Right atrium auricular region (tissue), 2 donors: ENCODE data around the gene KRT73. TPM values are rescaled to one million over a fixed set of nuclear protein-coding genes. Genes with fewer than 3 reads are reported as not detected.
A peak's percentile ranks its signal among the peaks of the same experiment; 100 is the strongest.

ENCODE experiments used
- DNase-seq: peaks from one replicate; pipeline ENCODE4 v3.0.0-alpha.2; 2019; ENCODE audit warnings: low spot score
- H3K27ac ChIP-seq, 2 donors: fragments of 200-600 bp; sonication (generic); 1 replicate in 1 of 2; 2 replicates in 1 of 2; pipeline ENCODE4 v1.5.1; 2016 to 2019
- H3K27me3 ChIP-seq, 2 donors: fragments of 200-600 bp; sonication (generic); one replicate each; pipeline versions ENCODE4 v1.5.1 to v1.6.0; 2017 to 2019
- H3K36me3 ChIP-seq: fragments of 200-600 bp; sonication (generic); one replicate; pipeline ENCODE4 v1.5.1; 2016
- H3K4me1 ChIP-seq, 2 donors: fragments of 200-600 bp; sonication (generic); one replicate each; pipeline versions ENCODE4 v1.5.1 to v1.6.0; 2017 to 2019
- H3K4me3 ChIP-seq, 2 donors: fragments of 200-600 bp; sonication (generic); 1 replicate in 1 of 2; 2 replicates in 1 of 2; pipeline ENCODE4 v1.5.1; 2017 to 2019; ENCODE audit warnings: mild to moderate bottlenecking in 1 of 2, moderate library complexity in 1 of 2
- H3K9me3 ChIP-seq, 2 donors: fragments of 200-600 bp; sonication (generic); one replicate each; pipeline ENCODE4 v1.5.1; 2019
- CTCF ChIP-seq, 2 donors: fragments of 200-600 bp; sonication (generic); IDR thresholded peaks; one replicate each; pipeline ENCODE4 v1.5.1; 2019; ENCODE audit warnings: antibody characterized with exemption in 2 of 2
- total RNA-seq, 2 donors: library from RNA; depleted of rRNA; stranded (reverse); fragments of >200 nt; gene quantifications; one replicate each; pipeline ENCODE4 v1.1.0, GENCODE V29; 2016

The KRT73 gene
- total RNA-seq, 2 donors from 2014 or later: not detected

DNA sequence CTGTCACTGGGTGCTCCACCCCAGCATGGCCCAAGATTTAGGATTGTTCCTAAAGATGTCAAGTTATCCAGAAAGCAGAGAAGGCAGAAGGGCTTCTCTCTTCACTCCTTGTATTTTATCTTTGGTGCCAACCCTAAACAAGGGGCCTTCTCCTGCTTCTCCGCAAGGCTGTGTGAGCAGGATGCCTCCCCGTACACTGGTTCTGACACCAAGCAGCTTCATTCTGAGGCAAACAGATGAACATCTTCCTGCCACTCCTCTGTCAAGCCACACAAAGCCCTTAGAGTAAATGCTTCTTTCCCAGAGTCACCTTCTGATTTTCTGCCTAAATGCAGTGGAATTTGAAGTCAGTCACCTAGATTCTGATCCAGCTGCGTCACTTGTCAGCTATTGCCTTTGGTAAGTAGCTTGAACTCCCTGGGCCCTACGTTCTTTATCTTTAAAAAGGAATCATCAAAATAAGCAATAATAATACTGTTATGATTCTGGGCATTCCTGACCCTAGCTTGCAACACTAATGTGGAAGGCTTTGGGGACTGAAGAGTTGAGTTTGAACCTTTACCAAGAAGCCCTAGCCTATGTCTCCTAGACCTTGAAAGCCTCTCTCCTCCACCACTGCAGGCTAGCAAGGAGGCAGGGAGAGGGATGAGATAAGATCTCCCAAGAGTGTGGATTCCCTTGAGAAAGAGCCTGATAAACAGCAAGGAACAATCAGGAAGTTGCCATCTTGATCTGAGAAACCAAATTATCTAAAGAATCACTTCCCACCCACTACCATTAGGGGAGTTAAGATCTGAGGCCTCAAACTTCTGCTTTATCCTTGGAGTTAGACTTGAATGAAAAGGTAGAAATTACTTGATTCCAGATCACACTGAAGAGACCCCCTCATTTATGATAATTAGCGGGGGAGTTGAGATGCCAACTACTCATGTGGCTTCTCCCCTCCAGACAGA, 5.7 kb downstream of the KRT73 start:
- peaks cover 0 to 5% of the 10 kb centered on the region in 2 donors for H3K27me3 ChIP-seq
- peak; percentile 11 for DNase-seq
- TF ChIP-seq CTCF (IDR thresholded peaks at IDR 0.05): no peak
- H3K4me1 ChIP-seq: no peaks in the 10 kb centered on the region
- H3K4me3 ChIP-seq: no peak overlapping the region
- H3K9me3 ChIP-seq: no peaks in the 10 kb centered on the region
- H3K27ac ChIP-seq: no peak overlapping the region
- no peaks in the 10 kb centered on the region for H3K36me3 ChIP-seq

DNA sequence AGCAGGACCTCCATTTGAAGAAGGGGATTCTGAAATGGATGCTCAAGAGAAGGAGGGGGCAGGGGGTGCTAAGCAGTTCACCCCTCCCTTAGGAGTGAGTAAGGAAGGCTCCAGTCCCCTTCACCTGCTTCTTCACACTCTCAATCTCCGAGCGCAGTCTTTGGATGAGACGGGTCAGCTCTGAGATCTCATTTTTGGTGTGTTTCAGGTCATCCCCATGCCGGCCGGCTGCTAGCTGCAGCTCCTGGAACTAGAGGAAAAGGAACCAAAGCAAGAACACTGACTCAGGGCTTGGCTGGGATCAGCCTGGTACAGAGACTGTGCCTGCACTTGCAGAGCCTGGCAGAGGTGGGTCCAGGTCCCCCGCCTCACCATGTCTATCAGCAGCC, 7.3 kb downstream of the KRT73 start:
- Histone ChIP-seq H3K27ac (no peak overlapping the region), H3K36me3 (no peaks in the 10 kb centered on the region), H3K27me3 (peaks cover 0 to 5% of the 10 kb centered on the region in 2 donors), H3K4me1 (no peaks in the 10 kb centered on the region), H3K4me3 (no peak overlapping the region), H3K9me3 (no peaks in the 10 kb centered on the region)
- peak; percentile 30 for DNase-seq
- TF ChIP-seq CTCF (IDR thresholded peaks at IDR 0.05): no peak

DNA sequence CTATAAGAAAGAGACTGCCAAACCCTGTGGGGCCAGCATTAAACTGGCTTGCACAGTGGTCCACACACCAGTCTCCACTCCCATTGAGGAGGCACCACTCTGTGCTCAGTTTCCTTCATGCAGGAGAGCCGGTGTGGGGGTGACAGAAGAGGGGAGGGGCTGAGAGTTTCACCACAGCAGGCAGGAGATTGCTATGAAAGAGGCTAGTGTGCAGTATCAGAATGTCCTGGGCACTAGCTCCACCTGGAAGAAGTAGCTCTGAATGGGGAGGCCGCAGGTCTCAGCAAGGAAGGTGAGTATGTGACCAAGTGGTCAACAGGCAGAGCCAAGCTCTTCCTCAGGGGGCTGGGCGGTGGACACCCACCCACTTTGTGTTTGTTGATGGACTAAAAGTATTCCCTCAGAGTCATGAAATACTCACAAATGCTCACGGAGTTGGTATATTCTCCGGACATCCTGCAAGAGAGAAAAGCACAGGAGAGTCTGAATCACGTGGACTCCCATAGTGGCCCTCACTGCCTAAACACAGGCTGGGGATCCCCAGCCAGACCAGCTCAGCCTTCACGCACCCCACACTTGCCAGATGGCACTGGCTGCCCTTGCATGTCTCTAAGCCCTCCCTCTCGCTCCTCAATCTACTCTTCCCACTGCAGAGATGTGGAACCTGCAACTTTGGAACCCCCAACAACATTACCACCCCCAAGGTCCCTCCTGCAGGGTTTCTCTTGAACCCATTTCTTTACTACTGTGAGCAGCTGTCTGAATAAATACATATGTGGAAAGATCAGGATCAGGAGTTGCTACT, 9.3 kb downstream of the KRT73 start:
- TF ChIP-seq CTCF (IDR thresholded peaks at IDR 0.05): no peak
- Histone ChIP-seq H3K4me1 (no peaks in the 10 kb centered on the region), H3K4me3 (no peak overlapping the region), H3K27ac (no peak overlapping the region), H3K9me3 (no peaks in the 10 kb centered on the region), H3K27me3 (peaks cover 0 to 5% of the 10 kb centered on the region in 2 donors), H3K36me3 (no peaks in the 10 kb centered on the region)
- peak; percentile 21 for DNase-seq

DNA sequence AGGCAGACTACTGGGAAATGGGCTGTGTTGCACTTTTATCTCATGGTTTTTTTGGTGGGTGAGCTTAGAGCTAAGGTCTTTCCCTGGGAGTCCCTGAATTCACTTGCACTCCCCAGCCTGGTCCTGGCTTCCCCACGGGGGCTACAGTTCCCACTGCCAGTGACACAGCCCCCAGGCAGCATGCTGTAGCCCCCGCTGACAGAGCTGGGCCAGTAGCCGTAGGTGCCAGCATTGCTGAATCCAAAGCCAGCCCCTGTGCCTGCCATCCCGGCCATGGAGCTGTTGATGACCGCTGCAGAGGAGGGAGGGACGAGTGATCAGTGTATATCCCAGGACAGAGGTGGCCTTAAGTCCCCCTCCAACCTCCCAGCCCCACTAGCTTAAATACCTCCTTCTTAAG, 10.2 kb downstream of the KRT73 start:
- no peak for DNase-seq
- Histone ChIP-seq H3K4me1 (no peaks in the 10 kb centered on the region), H3K27ac (no peak overlapping the region), H3K9me3 (no peaks in the 10 kb centered on the region), H3K27me3 (peaks cover 0 to 5% of the 10 kb centered on the region in 2 donors), H3K36me3 (no peaks in the 10 kb centered on the region), H3K4me3 (no peak overlapping the region)
- no peak for TF ChIP-seq CTCF (IDR thresholded peaks at IDR 0.05)

DNA sequence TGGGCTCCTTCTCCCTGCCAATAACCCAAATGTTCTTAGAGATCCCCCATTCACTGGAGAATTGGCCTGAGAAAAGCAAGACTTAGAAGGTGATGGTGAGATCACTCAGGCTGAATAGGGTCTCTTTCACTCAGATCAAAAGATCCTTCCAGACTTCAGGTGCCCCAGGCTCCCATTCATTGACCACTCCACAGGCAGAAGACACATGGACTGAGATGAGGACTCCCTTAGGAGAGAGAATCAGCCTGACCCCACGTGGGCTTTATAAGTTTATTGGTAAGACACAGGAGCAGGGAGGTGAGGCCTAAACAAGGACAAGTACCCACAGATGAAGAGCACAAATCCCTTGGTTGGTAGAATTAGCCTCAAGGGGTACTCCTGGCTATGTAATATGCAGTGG, 11.0 kb downstream of the KRT73 start:
- no peaks in the 10 kb centered on the region for H3K4me1 ChIP-seq
- H3K4me3 ChIP-seq: no peak overlapping the region
- TF ChIP-seq CTCF (IDR thresholded peaks at IDR 0.05): no peak
- peak; percentile 26 for DNase-seq
- H3K36me3 ChIP-seq: no peaks in the 10 kb centered on the region
- H3K9me3 ChIP-seq: no peaks in the 10 kb centered on the region
- no peak overlapping the region for H3K27ac ChIP-seq
- peaks cover 0 to 5% of the 10 kb centered on the region in 2 donors for H3K27me3 ChIP-seq
